HT1080 (cell line): ENCODE measurements around the gene SPATA19. TPM values are rescaled to one million over a fixed set of nuclear protein-coding genes. Genes with fewer than 3 reads are reported as not detected.

Experiments
- DNase-seq: peaks from one replicate; pipeline ENCODE4 v3.0.0-alpha.2; 2015; ENCODE audit warnings: low read depth
- polyA plus RNA-seq, 2 experiments: library from polyadenylated mRNA; depleted of rRNA; stranded (reverse); fragments of >200 nt; gene quantifications; 2 replicates each; pipeline ENCODE4 v1.2.3, GENCODE V29; 2015
- total RNA-seq: library from RNA; depleted of rRNA; stranded (reverse); fragments of >200 nt; shearing (Covaris generic); gene quantifications from 2 replicates; pipeline ENCODE4 v1.2.3, GENCODE V29; 2014; rRNA removed

Gene SPATA19
- not detected in 2 replicates for total RNA-seq
- polyA plus RNA-seq (2015; cell fraction: cytosol; rRNA removed), result not detected in 2 replicates
- not detected in 2 replicates for polyA plus RNA-seq (2015; cell fraction: nucleus; rRNA removed)

- no peak for DNase-seq
These were observed at the start of gene SPATA19 for GRCh38 chr11:133845413-133845812. Gene SPATA19, minus strand, starts transcription at chr11:133845513. Its CDS starts 67 bp downstream, at chr11:133845446.

GRCh38 chr11:133895061-133895479 lies 49.8 kb upstream of the SPATA19 start:
- no peak for DNase-seq

- no peak for DNase-seq
These were observed 48.1 kb upstream of the SPATA19 start for GRCh38 chr11:133893381-133893780.

GRCh38 chr11:133892584-133893380 lies 47.5 kb upstream of the SPATA19 start:
- no peak for DNase-seq

- DNase-seq, result no peak
These were observed 46.8 kb upstream of the SPATA19 start for GRCh38 chr11:133892126-133892525.

- DNase-seq, result no peak
These were observed 44.6 kb upstream of the SPATA19 start for GRCh38 chr11:133889893-133890292.

- no peak for DNase-seq
These were observed 43.9 kb upstream of the SPATA19 start for GRCh38 chr11:133889188-133889587.

- no peak for DNase-seq
These were observed 42.5 kb upstream of the SPATA19 start for GRCh38 chr11:133887692-133888332.

GRCh38 chr11:133886029-133886428 lies 40.7 kb upstream of the SPATA19 start:
- no peak for DNase-seq

GRCh38 chr11:133872160-133872559 lies 26.8 kb upstream of the SPATA19 start:
- no peak for DNase-seq

GRCh38 chr11:133867456-133867855 lies 22.1 kb upstream of the SPATA19 start:
- DNase-seq, result no peak

GRCh38 chr11:133865466-133865865 lies 20.2 kb upstream of the SPATA19 start:
- DNase-seq, result no peak

- DNase-seq, result no peak
These were observed 19.4 kb upstream of the SPATA19 start for GRCh38 chr11:133864756-133865155.

GRCh38 chr11:133860151-133860550 lies 14.8 kb upstream of the SPATA19 start:
- DNase-seq, result no peak

GRCh38 chr11:133854330-133854960 lies 9.1 kb upstream of the SPATA19 start:
- DNase-seq, result peak; percentile 38

GRCh38 chr11:133844217-133844616 lies 1.1 kb downstream of the SPATA19 start:
- no peak for DNase-seq

- DNase-seq, result no peak
These were observed 1.8 kb downstream of the SPATA19 start for GRCh38 chr11:133843454-133843987.

GRCh38 chr11:133842730-133843129 lies 2.6 kb downstream of the SPATA19 start:
- DNase-seq, result no peak

- no peak for DNase-seq
These were observed 3.3 kb downstream of the SPATA19 start for GRCh38 chr11:133842053-133842452.

- no peak for DNase-seq
These were observed 3.9 kb downstream of the SPATA19 start for GRCh38 chr11:133841279-133842043.

- DNase-seq, result no peak
These were observed 4.8 kb downstream of the SPATA19 start for GRCh38 chr11:133840479-133840941.
